Measurements from ENCODE around the gene ARHGEF28.

Gene ARHGEF28

GRCh38 chr5:73853091-73853490, 227.1 kb downstream of the ARHGEF28 start:
- no peaks in the 10 kb centered on the region for H3K4me1 Mint-ChIP-seq (ENCODE audit: low read depth)
- H3K27ac Mint-ChIP-seq: no peak overlapping the region
- H3K4me3 Mint-ChIP-seq: no peak overlapping the region

GRCh38 chr5:73856997-73857396, 231.0 kb downstream of the ARHGEF28 start:
- no peak overlapping the region for H3K27ac Mint-ChIP-seq
- no peak overlapping the region for H3K4me3 Mint-ChIP-seq
- H3K9me3 Mint-ChIP-seq (ENCODE audit: low read depth): no peaks in the 10 kb centered on the region
- no peaks in the 10 kb centered on the region for H3K36me3 Mint-ChIP-seq
- H3K4me1 Mint-ChIP-seq (ENCODE audit: low read depth): no peaks in the 10 kb centered on the region
- peaks cover 10% of the 10 kb centered on the region for H3K27me3 Mint-ChIP-seq

More at GRCh38 chr5:73853091-73853490, 227.1 kb downstream of the ARHGEF28 start:
- Mint-ChIP-seq H3K9me3 (ENCODE audit: low read depth) (no peaks in the 10 kb centered on the region), H3K27me3 (peaks cover 1% of the 10 kb centered on the region), H3K36me3 (no peaks in the 10 kb centered on the region)

- Mint-ChIP-seq H3K36me3 (no peaks in the 10 kb centered on the region), H3K4me1 (ENCODE audit: low read depth) (no peaks in the 10 kb centered on the region), H3K4me3 (no peak overlapping the region), H3K27ac (no peak overlapping the region), H3K27me3 (peaks cover 10% of the 10 kb centered on the region), H3K9me3 (ENCODE audit: low read depth) (no peaks in the 10 kb centered on the region)
These were observed 231.4 kb downstream of the ARHGEF28 start for GRCh38 chr5:73857446-73857845.

GRCh38 chr5:73858054-73858453, 232.1 kb downstream of the ARHGEF28 start:
- Mint-ChIP-seq H3K36me3 (no peaks in the 10 kb centered on the region), H3K27me3 (peaks cover 11% of the 10 kb centered on the region), H3K27ac (no peak overlapping the region), H3K4me3 (no peak overlapping the region), H3K9me3 (ENCODE audit: low read depth) (no peaks in the 10 kb centered on the region), H3K4me1 (ENCODE audit: low read depth) (no peaks in the 10 kb centered on the region)

GRCh38 chr5:73858776-73859175, 232.8 kb downstream of the ARHGEF28 start:
- H3K36me3 Mint-ChIP-seq: no peaks in the 10 kb centered on the region
- H3K27me3 Mint-ChIP-seq: peaks cover 12% of the 10 kb centered on the region
- no peaks in the 10 kb centered on the region for H3K9me3 Mint-ChIP-seq (ENCODE audit: low read depth)
- H3K4me1 Mint-ChIP-seq (ENCODE audit: low read depth): no peaks in the 10 kb centered on the region
- H3K27ac Mint-ChIP-seq: no peak overlapping the region
- no peak overlapping the region for H3K4me3 Mint-ChIP-seq

- Mint-ChIP-seq H3K27ac (no peak overlapping the region), H3K27me3 (peaks cover 18% of the 10 kb centered on the region), H3K4me1 (ENCODE audit: low read depth) (no peaks in the 10 kb centered on the region), H3K9me3 (ENCODE audit: low read depth) (no peaks in the 10 kb centered on the region), H3K4me3 (no peak overlapping the region), H3K36me3 (no peaks in the 10 kb centered on the region)
These were observed 233.7 kb downstream of the ARHGEF28 start for GRCh38 chr5:73859696-73860095.

GRCh38 chr5:73861313-73861988, 235.5 kb downstream of the ARHGEF28 start:
- Mint-ChIP-seq H3K9me3 (ENCODE audit: low read depth) (no peaks in the 10 kb centered on the region), H3K4me1 (ENCODE audit: low read depth) (no peaks in the 10 kb centered on the region), H3K27ac (no peak overlapping the region), H3K36me3 (no peaks in the 10 kb centered on the region), H3K27me3 (peaks cover 20% of the 10 kb centered on the region), H3K4me3 (no peak overlapping the region)

GRCh38 chr5:73862796-73863195, 236.8 kb downstream of the ARHGEF28 start:
- H3K36me3 Mint-ChIP-seq: no peaks in the 10 kb centered on the region
- H3K27me3 Mint-ChIP-seq: peaks cover 23% of the 10 kb centered on the region
- H3K4me3 Mint-ChIP-seq: no peak overlapping the region
- H3K4me1 Mint-ChIP-seq (ENCODE audit: low read depth): no peaks in the 10 kb centered on the region
- H3K27ac Mint-ChIP-seq: no peak overlapping the region
- no peaks in the 10 kb centered on the region for H3K9me3 Mint-ChIP-seq (ENCODE audit: low read depth)

- H3K36me3 Mint-ChIP-seq: no peaks in the 10 kb centered on the region
- H3K4me3 Mint-ChIP-seq: no peak overlapping the region
- peaks cover 20% of the 10 kb centered on the region for H3K27me3 Mint-ChIP-seq
- H3K27ac Mint-ChIP-seq: no peak overlapping the region
- no peaks in the 10 kb centered on the region for H3K4me1 Mint-ChIP-seq (ENCODE audit: low read depth)
- H3K9me3 Mint-ChIP-seq (ENCODE audit: low read depth): no peaks in the 10 kb centered on the region
These were observed 237.9 kb downstream of the ARHGEF28 start for GRCh38 chr5:73863876-73864275.

- Mint-ChIP-seq H3K4me1 (ENCODE audit: low read depth) (no peaks in the 10 kb centered on the region), H3K9me3 (ENCODE audit: low read depth) (no peaks in the 10 kb centered on the region), H3K4me3 (no peak overlapping the region), H3K27me3 (peaks cover 20% of the 10 kb centered on the region), H3K36me3 (no peaks in the 10 kb centered on the region), H3K27ac (no peak overlapping the region)
These were observed 239.3 kb downstream of the ARHGEF28 start for GRCh38 chr5:73865315-73865714.

GRCh38 chr5:73867345-73868335, 241.6 kb downstream of the ARHGEF28 start:
- Mint-ChIP-seq H3K27me3 (peaks cover 15% of the 10 kb centered on the region), H3K36me3 (no peaks in the 10 kb centered on the region), H3K27ac (no peak overlapping the region), H3K4me1 (ENCODE audit: low read depth) (no peaks in the 10 kb centered on the region), H3K9me3 (ENCODE audit: low read depth) (no peaks in the 10 kb centered on the region), H3K4me3 (no peak overlapping the region)

GRCh38 chr5:73883646-73884045, 257.6 kb downstream of the ARHGEF28 start:
- no peak overlapping the region for H3K4me3 Mint-ChIP-seq
- no peaks in the 10 kb centered on the region for H3K9me3 Mint-ChIP-seq (ENCODE audit: low read depth)
- H3K27me3 Mint-ChIP-seq: peaks cover 17% of the 10 kb centered on the region
- no peak overlapping the region for H3K27ac Mint-ChIP-seq
- no peaks in the 10 kb centered on the region for H3K4me1 Mint-ChIP-seq (ENCODE audit: low read depth)
- H3K36me3 Mint-ChIP-seq: no peaks in the 10 kb centered on the region

- Mint-ChIP-seq H3K36me3 (no peaks in the 10 kb centered on the region), H3K27ac (no peak overlapping the region), H3K4me1 (ENCODE audit: low read depth) (no peaks in the 10 kb centered on the region), H3K4me3 (no peak overlapping the region), H3K27me3 (peaks cover 24% of the 10 kb centered on the region), H3K9me3 (ENCODE audit: low read depth) (no peaks in the 10 kb centered on the region)
These were observed 261.7 kb downstream of the ARHGEF28 start for GRCh38 chr5:73887688-73888087.

GRCh38 chr5:73890569-73890968, 264.6 kb downstream of the ARHGEF28 start:
- Mint-ChIP-seq H3K27me3 (peaks cover 22% of the 10 kb centered on the region), H3K4me1 (ENCODE audit: low read depth) (no peaks in the 10 kb centered on the region), H3K9me3 (ENCODE audit: low read depth) (no peaks in the 10 kb centered on the region), H3K27ac (no peak overlapping the region), H3K4me3 (no peak overlapping the region), H3K36me3 (no peaks in the 10 kb centered on the region)

GRCh38 chr5:73892218-73892617, 266.2 kb downstream of the ARHGEF28 start:
- H3K4me3 Mint-ChIP-seq: no peak overlapping the region

More at GRCh38 chr5:73892218-73892617, 266.2 kb downstream of the ARHGEF28 start:
- Mint-ChIP-seq H3K9me3 (ENCODE audit: low read depth) (no peaks in the 10 kb centered on the region), H3K27ac (no peak overlapping the region), H3K27me3 (peaks cover 29% of the 10 kb centered on the region), H3K36me3 (no peaks in the 10 kb centered on the region), H3K4me1 (ENCODE audit: low read depth) (no peaks in the 10 kb centered on the region)

Data from activated naive CD8-positive, alpha-beta T cell (primary cell).